GM04503 (cell line): Measurements from ENCODE around the gene MT1H.
"Not testable (repeated sequence)": the region's sequence is repeated elsewhere in the genome, so short reads cannot be mapped to it uniquely, and the experiment has no call there.

Experiments
- DNase-seq: peaks from one replicate; pipeline ENCODE4 v3.0.0-alpha.2; 2012; ENCODE audit warnings: low read depth

Gene MT1H

DNA sequence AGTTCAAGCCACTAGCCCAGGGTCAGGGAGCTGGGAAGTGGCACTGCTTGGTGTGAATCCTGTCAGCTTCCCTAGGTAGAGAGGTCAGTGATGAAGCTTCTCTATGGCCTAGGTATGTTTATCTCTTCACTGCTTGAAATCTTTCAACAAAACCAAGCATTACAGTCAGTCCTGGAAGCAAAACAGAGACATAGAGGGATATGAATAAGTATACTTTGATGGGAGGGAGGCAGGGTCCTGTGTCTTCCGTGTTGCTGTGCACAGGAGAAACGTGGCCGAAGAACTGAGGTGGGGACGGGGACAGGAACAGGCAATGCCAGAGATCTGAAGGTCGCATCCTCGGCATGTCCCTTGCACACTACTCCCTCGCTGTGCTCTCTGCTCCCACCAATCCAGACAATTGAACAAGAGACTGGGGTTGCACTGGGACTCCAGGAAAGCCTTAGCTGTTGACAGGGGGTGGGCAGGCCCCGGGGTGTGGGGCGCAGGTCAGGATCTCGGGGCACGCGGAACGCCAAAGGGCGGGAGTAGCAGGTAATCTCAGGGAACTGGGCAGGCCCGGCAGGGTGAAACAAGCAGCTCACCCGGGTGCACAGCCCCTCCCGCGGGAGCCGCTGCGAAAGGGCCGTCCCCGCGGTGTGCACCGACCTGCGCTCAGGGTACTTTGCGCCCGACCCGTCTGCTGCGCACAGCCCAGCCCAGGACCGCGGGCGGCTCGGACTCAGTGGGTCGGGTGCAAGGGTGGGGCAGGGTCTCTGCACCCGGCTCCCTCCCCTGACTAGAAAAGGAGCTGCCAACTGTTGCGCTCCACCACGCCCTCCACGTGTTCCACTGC lies at the start of gene MT1H:
MT1H (plus strand) TSS at position 810 of the 835 bp plus-strand sequence. CDS start 71 bp downstream, outside the sequence.
- DNase-seq = no peak

- no peak for DNase-seq
These were observed 49.2 kb upstream of the MT1H start for GRCh38 chr16:56620339-56620897.

DNA sequence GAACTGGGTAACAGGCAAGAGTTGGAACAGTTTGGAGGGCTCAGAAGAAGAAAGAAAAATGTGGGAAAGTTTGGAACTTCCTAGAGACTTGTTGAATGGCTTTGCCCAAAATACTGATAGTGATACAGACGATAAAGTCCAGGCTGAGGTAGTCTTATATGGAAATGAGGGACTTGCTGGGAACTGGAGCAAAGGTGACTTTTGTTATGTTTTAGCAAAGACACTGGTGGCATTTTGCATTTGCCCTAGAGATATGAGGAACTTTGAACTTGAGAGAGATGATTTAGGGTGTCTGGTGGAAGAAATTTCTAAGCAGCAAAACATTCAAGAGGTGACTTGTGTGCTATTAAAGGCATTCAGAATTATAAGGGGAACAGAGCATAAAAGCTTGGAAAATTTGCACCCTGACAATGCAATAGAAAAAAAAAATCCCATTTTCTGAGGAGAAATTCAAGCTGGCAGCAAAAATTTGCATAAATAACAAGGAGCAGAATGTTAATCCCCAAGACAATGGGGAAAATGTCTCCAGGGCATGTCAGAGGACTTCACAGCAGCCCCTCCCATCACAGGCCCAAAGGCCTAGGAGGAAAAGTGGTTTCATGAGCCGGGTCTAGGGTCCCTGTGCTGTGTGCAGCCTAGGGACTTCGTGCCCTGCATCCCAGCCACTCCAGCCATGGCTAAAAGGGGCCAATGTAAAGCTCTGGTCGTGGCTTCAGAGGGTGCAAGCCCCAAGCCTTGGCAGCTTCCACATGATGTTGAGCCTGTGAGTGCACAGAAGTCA lies 47.8 kb upstream of the MT1H start:
- DNase-seq = not testable (repeated sequence)

DNA sequence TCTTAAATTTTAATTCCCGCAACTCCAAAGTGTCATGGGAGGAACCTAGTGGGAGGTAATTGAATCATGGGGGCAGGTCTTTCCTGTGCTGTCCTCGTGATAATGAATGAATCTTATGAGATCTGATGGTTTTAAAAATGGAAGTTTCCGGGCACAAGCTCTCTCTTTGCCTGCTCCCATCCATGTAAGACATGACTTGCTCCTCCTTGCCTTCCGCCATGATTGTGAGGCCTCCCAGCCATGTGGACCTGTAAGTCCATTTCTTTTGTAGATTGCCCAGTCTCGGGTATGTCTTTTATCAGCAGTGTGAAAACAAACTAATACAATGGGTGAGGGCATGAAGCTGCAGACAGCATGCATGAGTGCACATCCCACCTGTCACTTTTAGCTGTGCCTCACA lies 46.4 kb upstream of the MT1H start:
- not testable (repeated sequence) for DNase-seq

DNA sequence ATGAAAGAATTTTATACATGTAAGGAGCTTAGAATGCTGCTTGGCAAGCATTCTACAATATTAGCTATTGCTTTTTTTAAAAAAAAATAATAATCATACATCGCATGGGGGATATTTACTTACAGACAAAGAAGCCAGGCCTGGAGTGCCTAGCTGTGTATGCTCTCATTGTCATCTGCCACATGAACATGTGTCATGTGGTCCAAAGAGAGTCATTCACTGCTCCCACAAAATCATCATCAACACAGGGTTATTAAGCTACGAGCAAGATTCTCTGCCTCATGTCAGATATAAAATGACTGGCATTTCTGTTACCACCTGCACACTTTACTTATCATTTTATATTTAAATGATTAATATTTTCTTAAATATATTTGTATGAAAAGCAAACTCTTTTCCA lies 46.0 kb upstream of the MT1H start:
- no peak for DNase-seq

- DNase-seq = no peak
These were observed 44.3 kb upstream of the MT1H start, which contains the start of gene MT1E for GRCh38 chr16:56625140-56625942. MT1E (plus strand) TSS chr16:56625781; CDS start chr16:56625852, 71 bp downstream.

DNA sequence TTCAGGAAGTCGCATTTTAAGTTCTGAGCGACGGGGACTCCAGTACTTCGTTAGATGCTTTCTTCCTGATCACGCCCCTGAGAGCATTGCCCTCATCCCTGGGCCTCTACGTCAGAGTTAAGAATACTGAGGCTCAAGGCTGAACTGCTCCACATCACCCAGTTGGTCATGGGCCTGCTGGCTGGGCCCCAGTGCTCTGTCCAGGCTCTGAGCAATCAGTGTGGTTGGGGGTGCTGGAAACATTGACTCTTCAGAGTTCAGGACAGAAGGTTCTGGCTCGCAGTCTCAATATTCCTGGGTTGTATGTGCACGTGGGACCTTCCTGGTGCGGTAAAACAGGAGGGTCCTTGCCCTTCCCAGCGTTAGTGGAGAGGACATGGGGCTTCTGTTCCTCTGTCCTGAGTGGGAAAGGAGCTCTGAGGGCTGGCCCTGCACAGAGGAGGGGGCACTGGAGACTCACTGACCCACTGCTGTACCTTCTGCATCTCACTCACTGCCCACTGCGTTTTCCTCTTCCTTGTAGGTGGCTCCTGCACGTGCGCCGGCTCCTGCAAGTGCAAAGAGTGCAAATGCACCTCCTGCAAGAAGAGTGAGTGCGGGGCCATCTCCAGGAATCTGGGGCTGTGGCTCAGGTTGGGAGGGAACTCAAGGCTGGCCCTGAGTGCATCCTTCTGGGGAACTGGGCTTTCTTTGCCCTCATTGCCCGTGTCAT lies 43.5 kb upstream of the MT1H start:
- no peak for DNase-seq

DNA sequence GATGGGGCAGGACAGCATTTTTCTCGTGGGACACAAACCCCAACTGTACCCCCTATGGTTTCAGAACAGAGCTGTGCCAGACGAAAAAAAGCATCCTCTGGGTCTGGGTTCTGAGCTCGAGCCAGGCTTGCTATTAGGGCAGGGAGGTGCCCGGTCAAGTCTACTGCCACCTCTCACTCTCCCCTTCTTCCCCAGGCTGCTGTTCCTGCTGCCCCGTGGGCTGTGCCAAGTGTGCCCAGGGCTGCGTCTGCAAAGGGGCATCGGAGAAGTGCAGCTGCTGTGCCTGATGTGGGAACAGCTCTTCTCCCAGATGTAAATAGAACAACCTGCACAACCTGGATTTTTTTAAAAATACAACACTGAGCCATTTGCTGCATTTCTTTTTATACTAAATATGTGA lies 42.9 kb upstream of the MT1H start:
- no peak for DNase-seq

DNA sequence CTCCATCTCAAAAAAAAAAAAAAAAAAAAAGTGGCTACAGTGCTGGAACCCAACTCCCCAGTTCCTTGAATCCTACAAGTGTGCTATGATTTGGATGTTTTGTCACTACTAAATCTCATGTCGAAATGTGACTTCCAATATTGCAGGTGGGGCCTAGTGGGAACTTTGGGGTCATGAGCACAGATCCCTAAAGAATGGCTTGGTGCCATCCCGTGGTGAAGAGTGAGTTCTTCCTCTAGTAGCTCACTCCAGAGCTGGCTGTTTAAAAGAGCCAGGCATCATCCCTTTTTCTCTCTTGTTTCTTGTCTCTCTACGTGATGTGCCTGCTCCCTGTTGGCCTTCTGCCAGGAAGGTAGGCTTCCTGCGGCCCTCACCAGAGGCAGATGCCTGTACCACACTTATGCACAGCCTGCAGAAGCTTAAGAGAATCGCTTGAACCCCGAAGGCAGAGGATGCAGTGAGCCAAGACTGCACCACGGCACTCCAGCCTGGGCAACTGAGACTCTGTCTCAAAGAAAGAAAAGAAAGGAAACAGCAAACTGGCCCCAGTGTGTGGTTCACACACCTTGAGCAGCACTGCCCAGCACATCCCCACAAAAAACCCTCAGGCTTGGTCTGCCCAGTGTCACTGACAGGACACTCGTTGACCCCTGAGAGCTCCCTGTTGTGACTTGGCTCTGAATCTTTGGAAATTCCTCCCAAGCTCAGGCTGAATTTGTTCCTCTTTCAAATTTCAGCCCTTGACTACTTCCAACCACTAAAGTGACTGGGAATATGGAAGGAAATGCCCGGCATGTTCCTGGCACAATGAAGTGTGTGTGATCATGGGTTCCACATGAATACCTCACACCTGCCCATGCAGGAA lies 40.9 kb upstream of the MT1H start:
- no peak for DNase-seq

- no peak for DNase-seq
These were observed 40.1 kb upstream of the MT1H start for GRCh38 chr16:56629531-56629930.

- DNase-seq = no peak
These were observed 39.5 kb upstream of the MT1H start for GRCh38 chr16:56630134-56630533.

DNA sequence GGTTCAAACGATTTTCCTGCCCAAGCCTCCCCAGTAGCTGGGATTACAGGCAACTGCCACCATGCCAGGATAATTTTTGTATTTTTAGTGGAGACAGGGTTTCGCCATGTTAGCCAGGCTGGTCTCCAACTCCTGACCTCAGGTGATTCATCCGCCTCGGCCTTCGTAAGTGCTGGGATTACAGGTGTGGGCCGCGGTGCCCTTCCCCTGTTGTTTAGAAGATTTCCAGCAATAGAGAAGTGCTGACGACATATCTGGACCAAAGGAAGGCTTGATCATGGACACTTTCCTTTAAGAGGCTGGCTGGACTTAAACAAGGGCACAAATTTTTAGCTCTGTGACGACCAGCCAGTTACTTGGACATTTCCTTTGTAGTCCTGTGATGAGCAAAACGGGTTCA lies 38.4 kb upstream of the MT1H start:
- DNase-seq = no peak

DNA sequence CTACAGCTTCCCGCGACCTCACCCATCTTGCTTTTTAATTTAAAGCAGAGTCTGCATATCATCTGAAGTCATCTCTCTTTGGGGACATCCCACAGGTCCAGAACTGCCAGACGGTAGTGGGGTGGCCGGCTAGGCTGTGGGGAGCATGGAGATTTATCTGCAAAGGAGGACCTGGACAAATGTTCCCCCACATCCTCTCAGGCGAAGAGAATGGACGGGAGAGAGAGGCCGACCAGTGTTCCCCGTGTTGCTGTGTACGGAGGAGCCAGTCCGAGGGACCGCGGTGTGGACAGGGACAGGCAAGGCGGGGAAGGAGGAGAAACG lies 37.8 kb upstream of the MT1H start:
- DNase-seq = no peak

DNA sequence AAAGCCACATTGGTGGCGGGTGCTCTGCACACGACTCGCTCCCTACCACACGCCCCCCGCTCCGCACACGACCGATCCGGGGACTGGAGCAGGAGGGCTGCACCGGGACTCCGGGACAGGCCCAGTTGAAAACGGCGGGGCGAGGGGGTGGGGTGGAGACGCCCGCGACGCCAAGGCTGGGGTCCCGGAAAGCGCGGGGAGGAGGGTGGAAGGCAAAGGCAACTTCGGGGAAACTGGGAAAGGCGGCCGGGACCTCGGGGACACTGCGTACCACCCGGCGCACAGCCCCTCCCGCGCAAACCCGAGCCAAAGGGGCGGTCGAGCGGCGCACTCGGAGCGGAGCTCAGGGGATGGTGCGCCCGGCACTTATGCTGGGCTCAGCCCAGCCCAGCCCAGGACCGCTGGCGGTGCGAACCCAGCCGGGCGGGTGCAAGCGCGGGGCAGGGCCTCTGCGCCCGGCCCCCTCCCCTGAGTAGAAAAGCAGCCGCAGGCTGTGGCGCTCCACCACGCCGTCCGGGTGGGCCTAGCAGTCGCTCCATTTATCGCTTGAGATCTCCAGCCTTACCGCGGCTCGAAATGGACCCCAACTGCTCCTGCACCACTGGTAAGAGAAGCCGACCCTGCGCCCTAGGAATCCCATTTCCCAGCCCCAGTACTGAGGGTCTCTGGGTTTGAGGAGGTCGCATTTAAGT lies 37.3 kb upstream of the MT1H start, which contains the start of gene MT1M:
MT1M (plus strand) TSS at position 504 of the 692 bp plus-strand sequence; CDS start at position 577, 73 bp downstream.
- DNase-seq = no peak

- no peak for DNase-seq
These were observed 36.7 kb upstream of the MT1H start for GRCh38 chr16:56632848-56633365.

- DNase-seq = no peak
These were observed 36.1 kb upstream of the MT1H start for GRCh38 chr16:56633535-56633934.

DNA sequence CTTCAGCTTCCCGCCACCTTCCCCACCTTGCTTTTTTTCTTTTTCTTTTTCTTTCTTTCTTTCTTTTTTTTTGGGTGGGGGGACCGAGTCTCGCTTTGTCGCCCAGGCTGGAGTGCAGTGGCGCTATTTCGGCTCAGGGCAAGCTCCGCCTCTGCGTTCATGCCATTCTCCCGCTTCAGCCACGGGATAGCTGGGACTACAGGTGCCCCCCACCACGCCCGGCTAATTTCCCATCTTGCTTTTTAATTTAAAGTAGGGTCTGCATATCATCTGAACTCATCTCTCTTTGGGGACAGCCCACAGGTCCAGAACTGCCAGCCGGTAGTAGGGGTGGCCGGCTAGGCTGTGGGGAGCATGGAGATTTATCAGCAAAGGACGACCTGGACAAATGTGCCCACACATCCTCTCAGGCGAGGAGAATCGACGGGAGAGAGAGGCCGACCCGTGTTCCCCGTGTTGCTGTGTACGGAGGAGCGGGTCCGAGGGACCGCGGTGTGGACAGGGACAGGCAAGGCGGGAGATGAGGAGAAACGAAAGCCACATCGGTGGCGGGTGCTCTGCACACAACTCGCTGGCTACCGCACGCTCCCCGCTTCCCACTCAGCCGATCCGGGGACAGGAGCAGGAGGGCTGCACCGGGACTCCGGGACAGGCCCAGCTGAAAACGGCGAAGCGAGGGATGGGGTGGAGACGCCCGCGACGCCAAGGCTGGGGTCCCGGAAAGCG lies 34.7 kb upstream of the MT1H start:
- DNase-seq = no peak

DNA sequence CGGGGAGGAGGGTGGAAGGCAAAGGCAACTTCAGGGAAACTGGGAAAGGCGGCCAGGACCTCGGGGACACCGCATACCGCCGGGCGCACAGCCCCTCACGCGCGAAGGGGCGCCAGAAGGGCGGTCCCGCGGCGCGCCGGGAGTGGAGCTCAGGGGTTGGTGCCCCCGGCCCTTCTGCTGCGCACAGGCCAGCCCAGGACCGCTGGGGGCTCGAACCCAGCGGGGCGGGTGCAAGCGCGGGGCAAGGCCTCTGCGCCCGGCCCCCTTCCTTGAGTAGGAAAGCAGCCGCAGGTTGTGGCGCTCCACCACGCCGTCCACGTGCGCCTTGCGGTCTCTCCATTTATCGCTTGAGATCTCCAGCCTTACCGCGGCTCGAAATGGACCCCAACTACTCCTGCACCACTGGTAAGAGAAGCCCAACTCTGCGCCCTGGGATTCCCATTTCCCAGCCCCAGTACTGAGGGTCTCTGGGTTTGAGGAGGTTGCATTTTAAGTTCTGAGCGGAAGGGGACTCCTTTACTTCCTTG lies 34.1 kb upstream of the MT1H start:
- DNase-seq = no peak
